Measurements from ENCODE around the gene CEP250. TPM values are rescaled to one million over a fixed set of nuclear protein-coding genes. Genes with fewer than 3 reads are reported as not detected.
"Not testable (repeated sequence)": the region's sequence is repeated elsewhere in the genome, so short reads cannot be mapped to it uniquely, and the experiment has no call there.

Gene CEP250
- total RNA-seq, 1 donor = 23.5 TPM

GRCh38 chr20:35551503-35551902 lies 96.1 kb downstream of the CEP250 start:
- H2AFZ ChIP-seq (ENCODE audit: low read length) = no peak overlapping the region
- no peaks in the 10 kb centered on the region for H3K4me1 ChIP-seq (ENCODE audit: insufficient read depth, low read length)
- no peak overlapping the region for H3K4me3 ChIP-seq (ENCODE audit: insufficient read depth, low read length)
- TF ChIP-seq CTCF (IDR thresholded peaks at IDR 0.05; ENCODE audit: extremely low read depth, low read depth, low read length) = no peak
- DNase-seq (ENCODE audit: insufficient read length, low spot score, missing footprints) = no peak
- peaks cover 2% of the 10 kb centered on the region for H3K79me2 ChIP-seq (ENCODE audit: insufficient read depth, low read length)
- H3K27me3 ChIP-seq (ENCODE audit: insufficient read depth, low read length) = no peaks in the 10 kb centered on the region
- peaks cover 69% of the 10 kb centered on the region for H3K36me3 ChIP-seq (ENCODE audit: insufficient read depth, low read length)
- H3K9me3 ChIP-seq (ENCODE audit: low read depth, low read length) = no peaks in the 10 kb centered on the region
- H3K27ac ChIP-seq (ENCODE audit: low read depth, low read length) = no peak overlapping the region
- H4K20me1 ChIP-seq (ENCODE audit: insufficient read depth, low read length) = peaks cover 4% of the 10 kb centered on the region
- no peak overlapping the region for H3K4me2 ChIP-seq (ENCODE audit: insufficient read depth, low read length)

DNA sequence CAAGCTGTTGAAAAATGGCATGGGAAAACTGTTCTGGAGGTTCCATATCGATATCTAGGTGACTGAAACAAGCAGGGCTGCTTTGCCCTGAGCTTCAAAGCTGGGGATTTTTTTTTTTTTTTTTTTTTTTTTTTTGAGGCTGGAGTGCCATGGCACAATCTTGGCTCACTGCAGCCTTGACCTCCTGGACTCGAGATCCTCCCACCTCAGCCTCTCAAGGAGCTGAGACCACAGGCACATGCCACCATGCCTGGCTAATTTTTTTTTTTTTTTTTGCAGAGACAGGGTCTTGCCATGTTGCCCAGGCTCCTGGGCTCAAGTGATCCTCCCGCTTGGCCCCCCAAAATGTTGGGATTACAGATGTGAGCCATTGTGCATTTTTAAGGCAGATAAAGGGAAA lies 97.5 kb downstream of the CEP250 start:
- TF ChIP-seq CTCF (IDR thresholded peaks at IDR 0.05; ENCODE audit: extremely low read depth, low read depth, low read length) = no peak
- H3K27ac ChIP-seq (ENCODE audit: low read depth, low read length) = no peak overlapping the region
- no peaks in the 10 kb centered on the region for H3K9me3 ChIP-seq (ENCODE audit: low read depth, low read length)
- no peak overlapping the region for H3K4me2 ChIP-seq (ENCODE audit: insufficient read depth, low read length)
- H2AFZ ChIP-seq (ENCODE audit: low read length) = no peak overlapping the region
- no peak overlapping the region for H3K4me3 ChIP-seq (ENCODE audit: insufficient read depth, low read length)
- DNase-seq (ENCODE audit: insufficient read length, low spot score, missing footprints) = no peak
- H3K79me2 ChIP-seq (ENCODE audit: insufficient read depth, low read length) = peaks cover 2% of the 10 kb centered on the region
- H3K36me3 ChIP-seq (ENCODE audit: insufficient read depth, low read length) = peaks cover 61% of the 10 kb centered on the region
- H3K27me3 ChIP-seq (ENCODE audit: insufficient read depth, low read length) = no peaks in the 10 kb centered on the region
- peaks cover 4% of the 10 kb centered on the region for H4K20me1 ChIP-seq (ENCODE audit: insufficient read depth, low read length)
- H3K4me1 ChIP-seq (ENCODE audit: insufficient read depth, low read length) = no peaks in the 10 kb centered on the region

- H3K27ac ChIP-seq (ENCODE audit: low read depth, low read length); H3K79me2 ChIP-seq (ENCODE audit: insufficient read depth, low read length); DNase-seq (ENCODE audit: insufficient read length, low spot score, missing footprints); H3K4me3 ChIP-seq (ENCODE audit: insufficient read depth, low read length); H3K4me2 ChIP-seq (ENCODE audit: insufficient read depth, low read length); H3K4me1 ChIP-seq (ENCODE audit: insufficient read depth, low read length); H4K20me1 ChIP-seq (ENCODE audit: insufficient read depth, low read length); H2AFZ ChIP-seq (ENCODE audit: low read length); H3K9me3 ChIP-seq (ENCODE audit: low read depth, low read length); H3K27me3 ChIP-seq (ENCODE audit: insufficient read depth, low read length): not testable (repeated sequence)
- peaks cover 40% of the 10 kb centered on the region for H3K36me3 ChIP-seq (ENCODE audit: insufficient read depth, low read length)
Measured at GRCh38 chr20:35555461-35555860, 100.1 kb downstream of the CEP250 start.

DNA sequence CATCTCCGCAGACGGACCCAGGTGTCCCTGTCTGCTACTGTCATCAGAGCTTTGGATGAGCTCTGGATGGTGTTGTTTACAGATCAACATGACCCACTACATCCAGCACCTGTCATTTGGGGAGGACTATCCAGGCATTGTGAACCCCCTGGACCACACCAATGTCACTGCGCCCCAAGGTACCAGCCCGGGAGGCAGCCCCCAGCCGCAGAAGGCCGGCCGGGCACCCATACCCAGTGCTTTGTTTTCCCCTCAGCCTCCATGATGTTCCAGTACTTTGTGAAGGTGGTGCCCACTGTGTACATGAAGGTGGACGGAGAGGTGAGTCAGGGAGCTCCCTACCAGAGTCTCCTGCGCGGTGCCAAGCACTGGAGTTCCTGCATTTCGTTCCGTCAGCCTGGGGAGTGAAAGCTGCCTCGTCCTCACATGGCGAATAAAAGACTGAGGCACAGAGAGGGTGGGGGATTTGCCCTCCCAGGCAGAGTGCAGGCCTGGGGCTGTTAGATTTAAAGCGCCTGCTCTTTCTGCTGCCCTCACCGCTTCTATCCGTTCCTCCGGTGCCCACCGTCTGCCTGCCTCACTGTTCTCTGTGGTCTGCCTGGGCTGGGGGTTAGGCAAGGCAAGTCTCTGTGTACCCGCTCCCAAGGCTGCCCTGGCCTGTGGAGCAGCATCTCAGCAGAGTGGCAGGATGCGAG lies 100.7 kb downstream of the CEP250 start:
- no peak for DNase-seq (ENCODE audit: insufficient read length, low spot score, missing footprints)
- no peaks in the 10 kb centered on the region for H3K4me1 ChIP-seq (ENCODE audit: insufficient read depth, low read length)

More for the DNA sequence above, 100.7 kb downstream of the CEP250 start:
- Histone ChIP-seq H3K4me2 (ENCODE audit: insufficient read depth, low read length) (no peak overlapping the region), H3K4me3 (ENCODE audit: insufficient read depth, low read length) (no peak overlapping the region), H2AFZ (ENCODE audit: low read length) (no peak overlapping the region), H3K27ac (ENCODE audit: low read depth, low read length) (no peak overlapping the region), H4K20me1 (ENCODE audit: insufficient read depth, low read length) (peaks cover 4% of the 10 kb centered on the region), H3K9me3 (ENCODE audit: low read depth, low read length) (no peaks in the 10 kb centered on the region), H3K27me3 (ENCODE audit: insufficient read depth, low read length) (no peaks in the 10 kb centered on the region), H3K79me2 (ENCODE audit: insufficient read depth, low read length) (no peaks in the 10 kb centered on the region), H3K36me3 (ENCODE audit: insufficient read depth, low read length) (peaks cover 35% of the 10 kb centered on the region)
- no peak for TF ChIP-seq CTCF (IDR thresholded peaks at IDR 0.05; ENCODE audit: extremely low read depth, low read depth, low read length)
